Measurements from ENCODE around the gene RFFL. TPM values are rescaled to one million over a fixed set of nuclear protein-coding genes. Genes with fewer than 3 reads are reported as not detected.
"Not testable (repeated sequence)": the region's sequence is repeated elsewhere in the genome, so short reads cannot be mapped to it uniquely, and the experiment has no call there.

RFFL gene
- total RNA-seq, 1 experiment from 2014 or later: 16.6 TPM

- no peak for DNase-seq (ENCODE audit: low read depth)
Observed at GRCh38 chr17:35006345-35006744, 57.2 kb downstream of the RFFL start.

- DNase-seq (ENCODE audit: low read depth): no peak
Observed at GRCh38 chr17:35003778-35004177, 59.7 kb downstream of the RFFL start.

GRCh38 chr17:35002876-35003551 lies 60.5 kb downstream of the RFFL start:
- DNase-seq (ENCODE audit: low read depth): no peak

GRCh38 chr17:35001549-35001948 lies 62.0 kb downstream of the RFFL start:
- no peak for DNase-seq (ENCODE audit: low read depth)

GRCh38 chr17:35000965-35001364 lies 62.5 kb downstream of the RFFL start:
- DNase-seq (ENCODE audit: low read depth): not testable (repeated sequence)

DNA sequence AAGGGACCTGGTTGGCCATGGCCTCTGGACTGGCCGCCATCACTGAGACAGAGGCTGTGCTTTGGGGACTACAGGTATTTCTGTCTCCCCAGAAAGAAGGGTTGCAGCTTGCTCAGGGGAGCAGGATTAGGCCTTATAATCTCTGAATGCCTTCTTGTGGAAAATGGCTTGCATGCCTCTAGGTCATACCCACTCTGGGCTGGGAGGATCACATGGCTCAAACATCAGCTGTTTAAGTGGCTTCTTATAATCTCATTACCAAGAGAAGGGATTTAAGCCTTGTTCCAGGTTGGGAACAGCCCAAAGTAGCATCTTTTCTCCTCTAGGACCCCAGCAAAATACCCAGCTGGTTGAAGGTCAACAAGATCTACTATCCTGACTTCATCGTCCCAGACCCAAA lies 64.1 kb downstream of the RFFL start:
- DNase-seq (ENCODE audit: low read depth): no peak

DNA sequence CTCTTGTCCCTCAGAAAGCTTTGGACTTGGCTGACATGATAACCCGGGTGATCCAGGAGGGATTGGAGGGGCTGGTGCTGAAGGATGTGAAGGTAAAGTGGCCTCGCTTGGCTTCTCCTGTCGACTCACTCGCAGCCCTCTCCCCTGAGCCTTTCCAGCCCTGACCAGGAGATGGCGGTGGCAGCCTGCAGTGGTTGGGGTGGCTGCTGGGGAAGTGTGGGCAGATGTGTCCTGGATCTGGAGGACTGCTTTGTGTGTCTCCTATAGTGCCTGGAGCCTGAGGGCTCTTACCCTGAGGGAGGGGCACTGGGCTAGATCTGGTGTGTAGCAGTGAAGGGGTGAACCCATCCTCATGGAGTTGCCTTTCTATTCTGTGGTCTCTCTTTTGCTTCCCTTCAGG lies 65.3 kb downstream of the RFFL start:
- peak; percentile 59 for DNase-seq (ENCODE audit: low read depth)

GRCh38 chr17:34997355-34997862 lies 66.1 kb downstream of the RFFL start:
- no peak for DNase-seq (ENCODE audit: low read depth)

GRCh38 chr17:34996422-34997285 lies 66.9 kb downstream of the RFFL start:
- no peak for DNase-seq (ENCODE audit: low read depth)

- no peak for DNase-seq (ENCODE audit: low read depth)
Observed at GRCh38 chr17:34993031-34993430, 70.5 kb downstream of the RFFL start.

DNA sequence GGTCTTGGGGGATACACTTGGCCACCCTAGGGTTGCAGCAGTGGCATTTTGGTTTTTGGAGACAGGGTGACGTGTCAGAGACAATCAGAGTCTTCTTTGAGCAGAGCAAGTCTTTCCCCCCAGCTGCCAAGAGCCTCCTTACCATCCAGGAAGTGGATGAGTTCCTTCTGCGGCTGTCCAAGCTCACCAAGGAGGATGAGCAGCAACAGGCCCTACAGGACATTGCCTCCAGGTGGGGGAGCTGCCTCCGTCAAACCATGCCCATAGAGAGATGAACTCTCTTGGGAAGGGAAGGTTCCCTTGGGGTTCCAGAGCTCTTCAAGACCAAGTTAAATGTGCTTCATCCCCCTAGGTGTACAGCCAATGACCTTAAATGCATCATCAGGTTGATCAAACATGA lies 71.9 kb downstream of the RFFL start:
- DNase-seq (ENCODE audit: low read depth): no peak

- no peak for DNase-seq (ENCODE audit: low read depth)
Observed at GRCh38 chr17:34990921-34991365, 72.6 kb downstream of the RFFL start.

GRCh38 chr17:34989473-34989872 lies 74.0 kb downstream of the RFFL start:
- no peak for DNase-seq (ENCODE audit: low read depth)

- no peak for DNase-seq (ENCODE audit: low read depth)
Observed at GRCh38 chr17:34988644-34989043, 74.9 kb downstream of the RFFL start.

DNA sequence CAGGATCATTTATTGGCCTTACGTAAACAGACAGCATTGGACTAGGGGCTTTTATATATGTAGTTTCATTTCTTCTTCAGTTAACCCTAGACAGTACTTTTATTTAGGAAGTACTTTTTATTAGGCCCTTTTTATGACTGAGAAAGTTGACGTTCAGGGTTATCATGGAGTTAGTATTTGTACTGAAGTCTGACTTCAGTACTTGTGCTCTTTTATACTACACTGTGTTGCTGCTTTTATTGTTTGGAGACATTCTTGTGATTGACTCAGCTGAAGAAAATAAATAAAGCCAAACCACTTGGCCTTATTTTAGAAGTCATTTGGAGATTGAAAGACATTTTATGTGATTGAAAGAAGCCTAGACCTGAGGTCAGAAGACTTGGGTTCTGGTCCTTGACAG lies 76.3 kb downstream of the RFFL start:
- no peak for DNase-seq (ENCODE audit: low read depth)

GRCh38 chr17:34981538-34982241 lies 81.8 kb downstream of the RFFL start:
- peak; percentile 7 for DNase-seq (ENCODE audit: low read depth)

GRCh38 chr17:34980681-34981537 lies 82.6 kb downstream of the RFFL start:
- peak; percentile 85 for DNase-seq (ENCODE audit: low read depth)

DNA sequence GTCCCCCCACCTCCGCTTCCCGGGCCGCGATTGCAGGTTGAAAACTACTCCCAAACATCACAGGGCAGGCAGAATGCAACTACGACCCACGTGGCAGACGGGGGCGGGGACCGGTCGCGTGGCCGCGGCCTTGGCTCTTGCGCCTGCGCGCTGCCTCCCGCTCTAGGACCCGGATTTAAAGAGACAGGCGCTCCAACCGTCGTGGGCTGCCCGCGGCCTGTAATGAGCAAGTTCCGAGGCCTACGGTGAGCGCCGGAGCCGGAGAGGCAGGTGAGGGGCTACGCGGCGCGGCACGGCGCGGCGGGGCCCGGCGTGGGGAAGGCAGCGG lies 83.2 kb downstream of the RFFL start, which contains the start of gene LIG3:
Gene LIG3, plus strand, starts transcription at position 160 of the 328 bp plus-strand sequence. CDS start 2,494 bp downstream, outside the sequence.
- DNase-seq (ENCODE audit: low read depth): peak; percentile 91

DNA sequence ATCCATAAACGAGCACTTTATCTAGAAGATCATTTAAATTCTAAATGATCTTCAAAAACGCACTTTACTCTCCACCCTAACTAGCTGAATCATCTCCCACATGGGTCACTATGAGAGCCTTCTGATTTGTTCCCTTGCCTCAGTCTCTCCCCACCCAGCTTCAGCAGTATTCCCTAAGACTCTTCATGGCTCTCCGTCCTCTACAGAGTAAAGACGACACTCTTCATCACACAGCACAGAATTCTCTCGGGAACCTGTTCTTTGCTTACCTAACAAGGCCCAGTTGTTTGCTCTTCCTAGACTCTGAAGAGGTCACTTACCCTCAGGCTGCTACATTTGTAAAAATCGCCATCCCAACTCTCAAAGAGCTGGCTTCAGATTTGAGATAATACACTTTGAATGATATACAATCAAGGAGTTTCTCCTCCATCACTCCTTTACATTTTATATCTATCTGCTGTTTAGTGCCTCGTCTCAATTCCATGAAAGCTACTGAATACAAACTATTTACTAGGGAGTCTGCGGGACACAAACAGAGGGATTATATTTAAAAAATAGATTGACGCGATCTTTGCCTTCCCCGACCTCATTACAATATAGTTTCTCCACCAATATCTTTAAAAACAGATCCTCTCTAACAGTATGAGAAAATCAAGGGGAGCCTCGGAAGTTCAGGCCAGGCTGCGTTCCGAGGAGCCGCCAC lies 83.7 kb downstream of the RFFL start:
- DNase-seq (ENCODE audit: low read depth): peak; percentile 6

- no peak for DNase-seq (ENCODE audit: low read depth)
Observed at GRCh38 chr17:34979153-34979552, 84.4 kb downstream of the RFFL start.
